Measurements from ENCODE around the gene TRIM8.

The TRIM8 gene

GRCh38 chr10:102647443-102648268, 3.4 kb downstream of the TRIM8 start:
- in situ Hi-C loops (cut with MboI; ENCODE audit: low pct_unique_long_range_greater_than_20kb, low sequenced_read_pairs): no loop called here
- DNase-seq: no peak

DNA sequence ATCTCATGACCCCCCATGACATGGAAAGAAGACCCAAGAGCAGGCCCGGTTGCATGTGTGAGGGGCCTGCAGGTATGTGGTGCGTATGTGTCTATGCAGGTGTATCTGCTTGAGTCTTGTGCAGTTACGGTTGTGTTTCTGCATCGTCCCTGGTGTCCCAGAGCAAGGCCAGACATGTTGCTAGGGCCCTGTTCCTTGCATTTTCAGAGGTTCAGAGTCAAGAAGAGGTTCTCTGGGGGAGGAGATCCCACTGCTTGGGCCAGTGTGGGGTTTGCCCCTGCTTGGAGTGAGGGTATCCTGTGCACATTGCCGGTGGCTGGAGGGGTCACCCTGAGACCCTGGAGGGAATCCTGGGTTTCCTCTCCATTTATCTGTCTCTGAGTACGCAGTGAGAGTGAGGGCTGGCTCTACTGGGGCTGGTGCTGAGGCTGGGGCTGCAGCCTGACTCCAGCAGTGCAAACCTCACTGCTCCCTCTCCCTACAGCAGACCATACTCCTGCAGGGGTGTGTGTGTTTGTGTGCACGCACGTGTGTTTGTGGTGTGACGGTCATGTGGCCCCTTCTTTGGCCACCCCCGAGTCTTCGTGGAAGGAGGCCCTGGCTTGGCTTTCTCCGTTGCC, 4.1 kb downstream of the TRIM8 start:
- no peak for DNase-seq
- in situ Hi-C loops (cut with MboI; ENCODE audit: low pct_unique_long_range_greater_than_20kb, low sequenced_read_pairs): no loop called here

GRCh38 chr10:102648889-102649796, 4.9 kb downstream of the TRIM8 start:
- in situ Hi-C loops (cut with MboI; ENCODE audit: low pct_unique_long_range_greater_than_20kb, low sequenced_read_pairs): no loop called here
- DNase-seq: no peak

- in situ Hi-C loops (cut with MboI; ENCODE audit: low pct_unique_long_range_greater_than_20kb, low sequenced_read_pairs): no loop called here
Measured at GRCh38 chr10:102649797-102650654, 5.7 kb downstream of the TRIM8 start.

GRCh38 chr10:102650655-102651454, 6.6 kb downstream of the TRIM8 start:
- no peak for DNase-seq
- in situ Hi-C loops (cut with MboI; ENCODE audit: low pct_unique_long_range_greater_than_20kb, low sequenced_read_pairs): no loop called here

More at GRCh38 chr10:102649797-102650654, 5.7 kb downstream of the TRIM8 start:
- no peak for DNase-seq

GRCh38 chr10:102651455-102652169, 7.3 kb downstream of the TRIM8 start:
- in situ Hi-C loops (cut with MboI; ENCODE audit: low pct_unique_long_range_greater_than_20kb, low sequenced_read_pairs): no loop called here
- DNase-seq: no peak

DNA sequence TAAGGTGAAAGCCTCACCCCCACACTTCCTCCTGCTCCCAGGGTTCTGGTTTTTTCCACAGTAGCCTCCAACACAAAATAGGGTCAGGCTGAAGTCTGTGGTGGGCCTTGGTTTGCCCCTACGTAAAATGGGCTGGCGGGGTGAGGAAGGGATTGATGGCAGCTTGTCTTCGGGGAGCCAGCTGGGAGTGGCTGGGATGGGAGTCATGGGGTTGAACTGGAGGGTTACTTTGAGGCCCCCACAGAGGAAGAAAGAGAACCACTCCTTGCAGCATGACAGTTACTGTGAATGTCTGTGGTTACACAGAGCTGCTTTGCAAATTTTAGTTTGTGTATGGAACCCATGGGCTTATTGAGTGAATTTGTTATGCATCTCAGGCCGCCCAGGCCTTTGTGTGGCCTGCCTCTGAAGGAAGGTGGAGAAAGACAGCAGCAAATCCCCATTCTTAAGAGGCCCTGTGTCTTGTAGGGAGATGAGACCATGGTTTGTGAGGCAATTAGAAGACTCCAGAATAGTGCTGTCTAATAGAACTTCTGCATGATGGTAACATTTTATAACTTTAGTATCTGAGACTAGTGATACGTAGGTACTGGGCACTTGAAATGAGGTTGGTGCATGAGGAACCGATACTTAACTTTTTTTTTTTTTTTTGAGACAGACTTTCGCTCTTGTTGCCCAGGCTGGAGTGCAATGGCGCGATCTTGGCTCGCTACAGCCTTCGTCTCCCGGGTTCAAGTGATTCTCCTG, 8.1 kb downstream of the TRIM8 start:
- no peak for DNase-seq
- in situ Hi-C loops (cut with MboI; ENCODE audit: low pct_unique_long_range_greater_than_20kb, low sequenced_read_pairs): no loop called here

DNA sequence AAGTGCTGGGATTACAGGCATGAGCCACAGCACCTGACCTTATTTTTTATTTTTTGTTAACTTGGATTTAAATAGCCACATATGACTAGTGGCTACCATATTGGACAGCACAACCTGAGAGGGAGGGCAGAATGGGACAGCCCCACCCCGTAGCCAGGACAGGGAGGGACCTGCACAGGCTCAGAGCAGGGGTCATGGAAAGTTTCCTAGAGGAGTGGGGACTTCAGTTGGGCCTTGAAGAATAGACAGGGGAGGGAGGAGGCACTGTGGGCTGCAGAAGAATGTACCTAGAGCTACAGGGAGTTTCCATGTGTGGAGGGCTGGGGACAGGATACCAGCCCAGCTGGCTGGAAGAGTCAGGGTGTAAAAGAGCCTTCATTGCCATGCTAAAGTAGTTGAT, 8.8 kb downstream of the TRIM8 start:
- no peak for DNase-seq
- in situ Hi-C loops (cut with MboI; ENCODE audit: low pct_unique_long_range_greater_than_20kb, low sequenced_read_pairs): no loop called here

DNA sequence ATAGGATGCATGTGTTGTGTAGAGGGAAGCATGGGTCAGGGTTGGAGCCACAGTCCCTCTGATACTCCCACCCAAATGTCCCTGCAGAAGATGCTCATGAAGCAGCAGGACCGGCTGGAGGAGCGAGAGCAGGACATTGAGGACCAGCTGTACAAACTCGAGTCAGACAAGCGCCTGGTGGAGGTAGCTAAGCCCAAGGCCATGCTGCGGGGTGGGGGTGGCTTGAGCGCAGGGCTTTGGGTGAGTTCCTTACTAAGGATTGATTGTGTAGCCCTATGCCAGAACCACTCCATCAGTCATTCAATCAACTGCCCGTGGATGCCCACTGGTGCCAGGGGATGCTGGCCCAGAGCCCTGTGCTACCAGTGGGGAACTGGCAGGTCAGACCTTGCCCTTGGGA, 10.3 kb downstream of the TRIM8 start:
- in situ Hi-C loops (cut with MboI; ENCODE audit: low pct_unique_long_range_greater_than_20kb, low sequenced_read_pairs): no loop called here
- DNase-seq: no peak

DNA sequence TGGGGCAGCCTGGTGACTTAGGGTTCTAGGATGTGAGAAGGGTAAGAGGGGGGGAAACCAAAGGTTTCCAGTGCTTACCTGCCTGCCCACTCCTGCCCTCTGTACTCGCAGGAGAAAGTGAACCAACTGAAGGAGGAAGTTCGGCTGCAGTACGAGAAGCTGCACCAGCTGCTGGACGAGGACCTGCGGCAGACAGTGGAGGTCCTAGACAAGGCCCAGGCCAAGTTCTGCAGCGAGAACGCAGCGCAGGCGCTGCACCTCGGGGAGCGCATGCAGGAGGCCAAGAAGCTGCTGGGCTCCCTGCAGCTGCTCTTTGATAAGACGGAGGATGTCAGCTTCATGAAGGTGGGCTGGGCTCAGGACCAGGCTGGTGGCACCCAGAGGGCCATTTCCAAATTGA, 10.7 kb downstream of the TRIM8 start:
- in situ Hi-C loops (cut with MboI; ENCODE audit: low pct_unique_long_range_greater_than_20kb, low sequenced_read_pairs): no loop called here
- DNase-seq: no peak

GRCh38 chr10:102656026-102656425, 11.7 kb downstream of the TRIM8 start:
- in situ Hi-C loops (cut with MboI; ENCODE audit: low pct_unique_long_range_greater_than_20kb, low sequenced_read_pairs): no loop called here

GRCh38 chr10:102656791-102657371, 12.6 kb downstream of the TRIM8 start:
- in situ Hi-C loops (cut with MboI; ENCODE audit: low pct_unique_long_range_greater_than_20kb, low sequenced_read_pairs): no loop called here
- no peak for DNase-seq

More at GRCh38 chr10:102656026-102656425, 11.7 kb downstream of the TRIM8 start:
- DNase-seq: no peak

- no peak for DNase-seq
- in situ Hi-C loops (cut with MboI; ENCODE audit: low pct_unique_long_range_greater_than_20kb, low sequenced_read_pairs): no loop called here
Measured at GRCh38 chr10:102657451-102657850, 13.2 kb downstream of the TRIM8 start.

DNA sequence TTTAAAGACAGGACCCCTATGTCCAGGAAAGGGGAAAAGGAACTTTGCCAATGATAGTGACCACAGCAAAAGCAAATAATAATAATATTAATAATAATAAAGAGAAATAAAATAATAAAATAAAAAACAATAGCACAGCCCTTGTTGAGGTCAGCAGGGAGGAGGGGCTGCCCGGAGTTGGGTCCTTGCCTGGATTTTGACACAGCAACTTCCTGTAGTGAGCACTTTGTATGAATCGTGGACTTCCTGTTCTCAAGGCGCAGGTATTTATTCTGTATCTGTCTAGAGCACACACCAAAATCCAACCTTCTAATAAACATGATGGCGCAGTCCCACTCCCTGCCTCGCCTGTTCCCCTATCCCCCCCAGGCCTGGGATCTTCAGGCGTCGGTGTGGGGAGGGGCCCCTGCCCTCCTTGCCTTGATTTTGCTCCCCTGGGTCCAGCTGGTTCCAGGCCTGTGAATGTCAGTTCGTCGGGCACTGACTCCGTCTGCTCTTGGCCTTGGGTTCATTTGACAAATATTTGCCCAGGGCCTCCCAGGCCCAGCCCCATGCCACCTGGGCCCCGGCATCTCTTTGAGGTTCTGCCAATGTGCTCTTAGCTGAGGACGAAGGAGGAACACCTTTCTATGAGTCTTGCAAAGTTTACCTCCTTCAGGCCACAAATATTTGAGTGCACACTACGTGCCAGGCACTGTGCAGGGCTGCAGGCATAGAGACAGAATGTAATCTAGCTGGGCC, 13.9 kb downstream of the TRIM8 start:
- in situ Hi-C loops (cut with MboI; ENCODE audit: low pct_unique_long_range_greater_than_20kb, low sequenced_read_pairs): no loop called here
- no peak for DNase-seq

DNA sequence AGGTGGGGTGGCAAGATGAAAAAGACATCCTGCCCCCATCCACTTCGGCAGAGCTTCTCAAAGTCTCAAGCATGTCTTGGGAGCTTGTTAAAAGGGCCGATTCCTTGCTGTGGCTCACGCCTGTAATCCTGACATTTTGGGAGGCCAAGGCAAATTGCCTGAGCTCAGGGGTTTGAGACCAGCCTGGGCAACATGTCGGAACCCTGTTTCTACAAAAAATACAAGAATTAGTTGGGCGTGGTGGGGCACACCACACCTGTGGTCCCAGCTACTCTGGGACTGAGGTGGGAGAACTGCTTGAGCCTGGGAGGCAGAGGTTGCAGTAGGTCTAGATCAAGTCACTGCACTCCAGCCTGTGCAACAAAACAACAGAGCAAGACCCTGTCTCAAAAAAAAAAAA, 14.5 kb downstream of the TRIM8 start:
- no peak for DNase-seq
- in situ Hi-C loops (cut with MboI; ENCODE audit: low pct_unique_long_range_greater_than_20kb, low sequenced_read_pairs): no loop called here
